GM11168 (cell line): ENCODE measurements around the gene TMCC1.
"Not testable (repeated sequence)": the region's sequence is repeated elsewhere in the genome, so short reads cannot be mapped to it uniquely, and the experiment has no call there.

Experiments
- in situ Hi-C: fragments of 300-500 bp; cut with MboI; formaldehyde crosslinking; loops from one replicate; pipeline ENCODE4 v1.12.0; 2022; ENCODE audit warnings: low sequenced_read_pairs; ENCODE audit not compliant: unreplicated experiment

The TMCC1 gene

DNA sequence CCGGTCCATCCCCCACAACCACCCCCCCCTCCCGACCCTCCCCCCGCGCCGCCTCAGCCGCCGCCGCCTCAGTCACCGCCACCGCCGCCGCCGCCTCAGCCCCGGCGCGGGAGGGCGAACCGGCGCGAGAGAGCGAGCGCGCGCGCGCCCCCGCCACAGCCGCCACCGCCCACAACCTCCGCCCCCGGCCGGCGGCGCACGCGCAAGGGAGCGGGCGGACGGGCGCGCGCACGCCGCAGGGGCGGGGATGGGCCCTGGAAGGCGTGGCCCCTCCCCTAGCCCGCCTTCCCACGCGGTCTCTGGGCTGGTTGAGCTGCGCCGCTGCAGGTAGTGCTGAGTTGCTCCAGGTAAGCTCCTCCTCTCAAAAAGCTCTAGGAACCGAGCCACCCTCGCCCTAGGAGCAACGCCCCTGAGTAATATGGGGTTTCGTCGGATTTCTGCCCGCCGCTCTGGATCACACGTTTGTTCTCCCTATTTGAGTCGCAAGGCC, at the start of gene TMCC1:
Gene TMCC1, minus strand, starts transcription at position 131 of the 490 bp plus-strand sequence.
- in situ Hi-C loops: no loop called here

- in situ Hi-C loops: loop anchor here (25.0 kb wide), 1 partner anchor 456 kb away; no protein-coding TSS in a partner anchor
Measured at GRCh38 chr3:129943020-129943419, 49.5 kb upstream of the TMCC1 start.

GRCh38 chr3:129942296-129942695, 48.8 kb upstream of the TMCC1 start:
- in situ Hi-C loops: loop anchor here (25.0 kb wide), 1 partner anchor 455 kb away; no protein-coding TSS in a partner anchor

- in situ Hi-C loops: loop anchor here (25.0 kb wide), 1 partner anchor 453 kb away; no protein-coding TSS in a partner anchor
Measured at GRCh38 chr3:129940086-129940485, 46.6 kb upstream of the TMCC1 start.

DNA sequence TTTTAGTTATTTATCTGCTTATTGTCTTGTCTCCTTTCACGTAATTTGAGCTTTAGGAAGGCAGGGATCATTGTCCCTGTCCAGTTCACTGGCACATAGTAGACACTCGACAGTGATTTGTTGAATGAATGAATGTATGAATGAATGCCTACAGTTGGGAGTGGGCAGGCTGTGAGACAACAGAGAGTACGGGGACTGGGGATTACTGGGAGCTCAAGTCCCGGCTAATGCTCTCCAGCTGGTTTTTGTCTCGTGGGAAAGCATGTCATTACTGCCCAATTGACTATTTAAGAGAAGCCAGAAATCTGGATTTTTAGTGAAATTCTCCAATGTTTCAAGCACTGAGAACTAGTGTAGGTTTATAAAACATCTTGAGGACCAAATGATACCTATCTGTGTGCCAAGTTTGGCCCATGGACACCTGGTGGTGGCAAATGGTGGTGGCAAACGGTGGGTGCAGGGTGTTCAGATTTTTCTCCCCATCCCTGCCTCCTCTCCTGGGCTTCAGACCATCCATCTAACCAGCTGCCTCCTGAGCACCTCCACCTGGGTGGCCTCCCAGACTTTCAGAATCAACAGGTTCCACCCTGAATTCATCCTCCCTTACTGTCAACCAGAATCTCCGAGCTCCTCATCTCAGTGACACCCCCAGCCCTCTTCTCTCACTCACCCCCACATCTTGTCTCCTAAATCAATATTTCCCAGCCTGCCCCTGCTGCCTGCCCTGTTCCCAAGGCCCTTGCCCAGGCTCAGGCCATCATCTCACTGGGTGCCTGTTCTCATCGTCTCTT, 44.8 kb upstream of the TMCC1 start:
- in situ Hi-C loops: loop anchor here (10.0 to 25.0 kb wide), 2 partner anchors 304 to 451 kb away; no protein-coding TSS in a partner anchor

DNA sequence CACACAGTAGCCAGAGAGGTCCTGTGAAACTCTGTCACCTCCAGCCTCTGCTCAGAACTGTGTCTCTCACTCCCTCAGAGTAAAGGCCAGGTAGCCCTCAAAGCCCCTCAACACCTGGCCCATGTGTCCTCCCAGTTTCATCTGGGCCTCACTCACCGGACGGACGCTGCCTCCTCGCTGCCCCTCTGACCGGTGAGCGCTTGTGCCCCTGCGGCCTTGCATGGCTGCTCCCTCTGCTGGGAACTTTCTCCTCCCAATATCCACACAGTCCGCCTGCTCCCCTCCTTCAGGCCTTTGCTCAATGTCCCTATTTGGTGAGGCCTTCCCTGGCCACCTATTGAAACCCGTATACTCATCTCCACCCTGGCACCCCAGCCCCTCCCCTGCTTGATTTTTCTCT, 44.2 kb upstream of the TMCC1 start:
- in situ Hi-C loops: loop anchor here (10.0 to 25.0 kb wide), 2 partner anchors 303 to 450 kb away; no protein-coding TSS in a partner anchor

DNA sequence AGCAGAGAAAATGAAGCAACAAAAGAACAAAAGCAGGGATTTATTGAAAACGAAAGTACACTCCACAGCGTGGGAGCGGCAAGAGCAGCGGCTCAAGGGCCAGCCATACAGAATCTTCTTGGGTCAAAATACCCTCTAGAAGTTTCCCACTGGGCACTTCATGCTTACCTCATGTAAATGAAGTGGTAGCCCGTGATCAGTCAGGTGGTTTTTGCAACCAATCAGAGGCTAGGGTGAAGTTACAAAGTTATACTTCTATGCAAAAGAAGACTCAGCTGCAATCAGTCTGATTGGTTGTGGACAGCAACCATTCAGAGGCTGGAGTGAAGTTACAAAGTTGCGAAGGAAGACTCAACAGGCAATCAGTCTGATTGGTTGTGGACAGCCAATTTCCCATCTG, 43.2 kb upstream of the TMCC1 start:
- in situ Hi-C loops: loop anchor here (10.0 to 25.0 kb wide), 2 partner anchors 302 to 449 kb away; no protein-coding TSS in a partner anchor

- in situ Hi-C loops: loop anchor here (10.0 to 25.0 kb wide), 2 partner anchors 300 to 447 kb away; no protein-coding TSS in a partner anchor
Measured at GRCh38 chr3:129934234-129935123, 41.0 kb upstream of the TMCC1 start.

GRCh38 chr3:129933471-129933870, 40.0 kb upstream of the TMCC1 start:
- in situ Hi-C loops: loop anchor here (10.0 to 25.0 kb wide), 2 partner anchors 299 to 446 kb away; no protein-coding TSS in a partner anchor

- in situ Hi-C loops: loop anchor here (10.0 to 25.0 kb wide), 2 partner anchors 275 to 442 kb away; no protein-coding TSS in a partner anchor
Measured at GRCh38 chr3:129929383-129929782, 35.9 kb upstream of the TMCC1 start.

DNA sequence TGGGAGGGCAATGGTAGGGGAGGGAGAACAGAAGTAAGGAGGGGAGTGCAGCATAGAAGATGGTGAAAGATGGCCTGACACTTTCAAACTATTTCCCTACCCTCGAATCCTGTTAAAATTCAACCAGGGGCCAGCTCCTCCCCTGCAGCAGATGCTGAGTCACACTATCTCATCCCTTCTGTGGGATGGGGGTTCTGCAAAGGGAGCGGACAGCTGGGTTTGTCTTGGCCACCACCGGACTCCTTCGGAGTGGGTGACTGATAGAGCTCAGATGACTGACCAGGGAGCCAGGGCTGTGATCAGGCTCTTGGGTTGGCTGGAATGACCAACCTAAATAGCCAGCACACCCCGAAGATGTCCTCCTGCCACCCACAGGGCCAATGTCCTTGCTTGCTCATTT, 33.6 kb upstream of the TMCC1 start:
- in situ Hi-C loops: loop anchor here (10.0 to 25.0 kb wide), 2 partner anchors 272 to 440 kb away; no protein-coding TSS in a partner anchor

GRCh38 chr3:129919806-129920205, 26.3 kb upstream of the TMCC1 start:
- in situ Hi-C loops: loop anchor here (10.0 kb wide), 1 partner anchor 265 kb away; no protein-coding TSS in a partner anchor

DNA sequence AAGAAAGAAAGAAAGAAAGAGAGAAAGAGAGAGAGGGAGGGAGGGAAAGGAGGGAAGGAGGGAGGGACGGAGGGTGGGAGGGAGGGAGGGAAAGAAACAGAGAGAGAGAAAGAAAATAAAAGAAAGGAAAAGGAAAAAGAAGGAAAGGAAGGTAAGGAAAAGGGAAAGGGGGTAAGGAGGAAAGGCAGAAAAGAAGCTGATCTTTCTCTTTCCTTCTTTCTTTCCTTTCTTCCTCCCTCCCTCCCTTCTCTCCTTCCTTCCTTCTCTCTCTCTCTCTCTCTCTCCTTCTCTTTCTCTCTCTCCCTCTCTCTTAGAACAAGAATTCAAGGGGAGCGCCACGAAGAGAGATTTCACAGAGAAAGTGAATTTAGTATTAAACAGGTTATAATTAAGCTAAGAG, 25.8 kb upstream of the TMCC1 start:
- in situ Hi-C loops: no loop called here

GRCh38 chr3:129918461-129918860, 24.9 kb upstream of the TMCC1 start:
- in situ Hi-C loops: no loop called here

GRCh38 chr3:129917423-129918007, 24.0 kb upstream of the TMCC1 start:
- in situ Hi-C loops: no loop called here

DNA sequence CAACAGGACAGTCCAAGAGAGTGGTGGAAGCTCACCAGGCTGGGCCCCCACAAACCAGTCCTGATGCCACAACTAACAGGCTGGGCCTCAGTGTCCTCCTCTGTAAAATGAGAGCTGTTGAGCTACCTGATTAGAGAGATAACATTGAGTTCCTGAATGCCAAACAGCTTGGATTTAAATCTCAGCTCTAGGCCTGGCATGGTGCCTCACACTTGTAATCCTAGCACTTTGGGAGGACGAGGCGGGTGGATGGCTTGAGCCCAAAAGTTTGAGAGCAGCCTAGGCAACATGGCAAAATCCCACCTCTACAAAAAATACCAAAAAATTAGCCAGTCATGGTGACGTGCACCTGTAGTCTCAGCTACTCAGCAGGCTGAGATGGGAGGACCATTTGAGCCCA, 20.1 kb upstream of the TMCC1 start:
- in situ Hi-C loops: no loop called here

DNA sequence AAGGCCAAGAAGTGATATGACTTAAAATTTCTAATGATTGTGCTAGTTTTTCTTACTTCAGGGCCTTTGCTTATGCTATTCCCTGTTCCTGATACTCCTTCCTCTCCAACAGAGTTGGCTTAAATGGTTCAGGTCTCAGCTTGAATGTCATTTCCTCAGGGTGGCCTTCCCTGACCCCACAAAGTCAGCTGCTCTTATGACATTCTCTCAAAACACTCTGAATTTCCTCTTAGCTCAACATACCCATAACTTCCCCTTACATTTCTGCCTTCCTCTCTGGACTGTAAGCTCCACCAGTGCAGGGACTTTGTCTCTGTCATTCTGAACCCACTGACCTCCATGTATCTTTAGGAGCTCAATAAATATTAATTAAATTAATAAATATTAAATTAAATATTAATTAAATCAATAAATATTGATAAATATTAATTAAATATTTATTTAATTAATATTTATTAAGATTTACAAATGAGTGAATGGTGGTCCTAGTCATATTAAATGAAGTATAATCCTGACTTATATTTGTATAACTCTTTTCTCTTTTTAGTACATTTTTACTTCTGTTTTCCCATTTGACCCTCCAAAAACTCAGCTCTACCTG, 17.9 kb upstream of the TMCC1 start:
- in situ Hi-C loops: no loop called here

- in situ Hi-C loops: not testable (repeated sequence)
Measured at GRCh38 chr3:129909235-129909634, 15.7 kb upstream of the TMCC1 start.

DNA sequence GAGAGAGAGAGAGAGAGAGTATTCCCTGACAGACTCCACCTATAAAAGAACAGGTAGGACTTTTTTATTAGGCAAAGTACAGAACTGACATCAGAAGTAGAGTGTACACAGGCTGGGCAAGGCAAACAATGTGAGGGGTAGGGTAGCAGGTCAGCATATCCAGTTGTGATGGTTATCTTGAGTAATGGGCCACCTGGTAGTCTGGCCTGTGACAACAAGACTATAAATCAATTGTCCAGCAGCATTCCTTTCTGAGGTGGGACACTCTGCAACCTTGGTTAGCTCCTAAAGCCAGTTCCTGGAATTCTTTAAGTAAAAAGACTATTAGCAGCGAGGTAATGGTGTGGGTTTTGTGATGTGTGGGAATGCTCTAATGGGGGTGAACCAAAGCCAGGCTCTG, 14.9 kb upstream of the TMCC1 start:
- in situ Hi-C loops: no loop called here
